ENCODE results near the gene CACNA1B. TPM values are rescaled to one million over a fixed set of nuclear protein-coding genes. Genes with fewer than 3 reads are reported as not detected.
"Not testable (repeated sequence)": the region's sequence is repeated elsewhere in the genome, so short reads cannot be mapped to it uniquely, and the experiment has no call there.

CACNA1B gene
- total RNA-seq, 4 donors from 2014 or later, result 0.04 to 0.13 (median 0.12) TPM; not detected in 1

- no peak overlapping the region for H3K27ac ChIP-seq
- no peak overlapping the region for H3K4me3 ChIP-seq
- WGBS, 2 donors (ENCODE audit: low coverage in 1 of 2), result 59 to 60% methylated on average over 2 to 4 of the region's 10 CpGs
- TF ChIP-seq POLR2AphosphoS5 (IDR thresholded peaks at IDR 0.05), result no peak
- TF ChIP-seq POLR2A (IDR thresholded peaks at IDR 0.05), result no peak
- TF ChIP-seq CTCF (IDR thresholded peaks at IDR 0.05), result no peak
- TF ChIP-seq EP300 (IDR thresholded peaks at IDR 0.05), result no peak
- H3K4me1 ChIP-seq, result peaks cover 0 to 12% (median 5%) of the 10 kb centered on the region in 3 donors
- H3K36me3 ChIP-seq, result no peaks in the 10 kb centered on the region
- no peaks in the 10 kb centered on the region for H3K9me3 ChIP-seq
- peaks cover 60% of the 10 kb centered on the region for H3K27me3 ChIP-seq
- no peak for ATAC-seq
These were observed 3.5 kb downstream of the CACNA1B start for GRCh38 chr9:137880976-137881530.

GRCh38 chr9:137881591-137882505, 4.3 kb downstream of the CACNA1B start:
- Histone ChIP-seq H3K36me3 (no peaks in the 10 kb centered on the region), H3K27me3 (peaks cover 52% of the 10 kb centered on the region), H3K9me3 (no peaks in the 10 kb centered on the region), H3K4me3 (no peak overlapping the region), H3K27ac (no peak overlapping the region), H3K4me1 (peaks cover 0 to 12% (median 5%) of the 10 kb centered on the region in 3 donors)
- ATAC-seq, result no peak
- 72 to 81% methylated on average over 6 to 9 of the region's 19 CpGs for WGBS, 2 donors (ENCODE audit: low coverage in 1 of 2)
- TF ChIP-seq EP300 (IDR thresholded peaks at IDR 0.05) (no peak), POLR2AphosphoS5 (IDR thresholded peaks at IDR 0.05) (no peak), POLR2A (IDR thresholded peaks at IDR 0.05) (no peak)

- Histone ChIP-seq H3K27ac (no peak overlapping the region), H3K9me3 (no peaks in the 10 kb centered on the region), H3K4me1 (peaks cover 0 to 12% (median 5%) of the 10 kb centered on the region in 3 donors), H3K36me3 (no peaks in the 10 kb centered on the region), H3K4me3 (no peak overlapping the region), H3K27me3 (peaks cover 46% of the 10 kb centered on the region)
- TF ChIP-seq EP300 (IDR thresholded peaks at IDR 0.05) (no peak), CTCF (IDR thresholded peaks at IDR 0.05) (no peak), POLR2AphosphoS5 (IDR thresholded peaks at IDR 0.05) (no peak), POLR2A (IDR thresholded peaks at IDR 0.05) (no peak)
- 81 to 90% methylated on average over 2 to 9 of the region's 10 CpGs for WGBS, 2 donors (ENCODE audit: low coverage in 1 of 2)
- ATAC-seq, result no peak
These were observed 4.9 kb downstream of the CACNA1B start for GRCh38 chr9:137882506-137882821.

GRCh38 chr9:137883977-137884376, 6.4 kb downstream of the CACNA1B start:
- H3K4me1 ChIP-seq, H3K27ac ChIP-seq, ATAC-seq, H3K36me3 ChIP-seq, H3K4me3 ChIP-seq, H3K9me3 ChIP-seq: not testable (repeated sequence)
- WGBS, 2 donors (ENCODE audit: low coverage in 1 of 2), result no CpG with 5 or more reads among the region's 6 CpGs
- peaks cover 31% of the 10 kb centered on the region for H3K27me3 ChIP-seq

- not testable (repeated sequence) for H3K4me1 ChIP-seq, H3K36me3 ChIP-seq, H3K9me3 ChIP-seq, H3K4me3 ChIP-seq, H3K27ac ChIP-seq, ATAC-seq
- peaks cover 25% of the 10 kb centered on the region for H3K27me3 ChIP-seq
- WGBS, 2 donors (ENCODE audit: low coverage in 1 of 2), result no CpG with 5 or more reads among the region's 7 CpGs
These were observed 7.0 kb downstream of the CACNA1B start for GRCh38 chr9:137884547-137884946.

GRCh38 chr9:137885121-137885520, 7.5 kb downstream of the CACNA1B start:
- not testable (repeated sequence) for H3K27ac ChIP-seq, H3K4me1 ChIP-seq, H3K4me3 ChIP-seq, ATAC-seq, H3K9me3 ChIP-seq, H3K36me3 ChIP-seq
- no CpG with 5 or more reads among the region's 12 CpGs for WGBS, 2 donors (ENCODE audit: low coverage in 1 of 2)
- H3K27me3 ChIP-seq, result peaks cover 20% of the 10 kb centered on the region

- not testable (repeated sequence) for H3K4me1 ChIP-seq, H3K27ac ChIP-seq, H3K9me3 ChIP-seq, ATAC-seq, H3K27me3 ChIP-seq, H3K4me3 ChIP-seq, H3K36me3 ChIP-seq
- WGBS, 2 donors (ENCODE audit: low coverage in 1 of 2), result 100% methylated on average over 2 of the region's 12 CpGs; no CpG with 5 or more reads in 1 of the 2 donors
These were observed 11.0 kb downstream of the CACNA1B start for GRCh38 chr9:137888621-137889020.

GRCh38 chr9:137889966-137890365, 12.4 kb downstream of the CACNA1B start:
- ATAC-seq, H3K4me1 ChIP-seq, H3K27ac ChIP-seq, H3K27me3 ChIP-seq, H3K4me3 ChIP-seq, H3K9me3 ChIP-seq, H3K36me3 ChIP-seq: not testable (repeated sequence)
- WGBS, 2 donors (ENCODE audit: low coverage in 1 of 2), result no CpG with 5 or more reads among the region's 14 CpGs

- H3K9me3 ChIP-seq, H3K4me3 ChIP-seq, H3K4me1 ChIP-seq, H3K27me3 ChIP-seq, H3K36me3 ChIP-seq, ATAC-seq, H3K27ac ChIP-seq: not testable (repeated sequence)
- 60% methylated on average over 1 of the region's 24 CpGs; no CpG with 5 or more reads in 1 of the 2 donors for WGBS, 2 donors (ENCODE audit: low coverage in 1 of 2)
These were observed 13.4 kb downstream of the CACNA1B start for GRCh38 chr9:137890768-137891587.

All from gastroesophageal sphincter (tissue), 4 donors.